ENCODE data around the gene SYTL3. TPM values are rescaled to one million over a fixed set of nuclear protein-coding genes. Genes with fewer than 3 reads are reported as not detected.

SYTL3 gene
- total and polyA plus RNA-seq, 2 of the 8 experiments (the other 6 are each of a cell fraction or from before 2014, with no cell fraction given): 0.27 to 0.99 TPM

DNA sequence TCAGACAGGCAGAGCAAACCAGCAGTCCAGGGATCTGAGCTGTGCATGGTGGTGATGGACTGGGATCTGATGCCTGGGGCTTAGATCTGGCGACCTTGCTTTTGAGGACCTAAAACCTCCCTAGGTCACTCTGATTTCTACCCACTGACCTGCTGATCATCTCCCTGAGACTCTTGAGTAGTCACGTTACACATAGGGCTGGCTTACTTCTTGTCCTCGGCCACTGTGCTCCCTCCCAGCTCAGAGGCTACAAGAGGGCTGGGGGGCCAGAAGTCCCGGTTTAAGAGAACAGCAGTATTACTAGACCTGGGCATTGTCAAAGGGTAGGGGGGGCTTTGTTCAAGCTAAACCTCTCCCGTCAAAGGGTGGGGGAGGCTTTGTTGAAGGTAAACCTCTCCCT, 10.8 kb upstream of the SYTL3 start (continued):
- TF ChIP-seq SUZ12 (IDR thresholded peaks at IDR 0.05; ENCODE audit: low read length) (no peak), JUND (IDR thresholded peaks at IDR 0.05; ENCODE audit: low read length) (no peak), SIRT6 (IDR thresholded peaks at IDR 0.05; ENCODE audit: low read length) (no peak), NANOG (IDR thresholded peaks at IDR 0.05; ENCODE audit: insufficient read depth, low read depth, low read length, poor library complexity, severe bottlenecking) (no peak), CBX8 (IDR thresholded peaks at IDR 0.05; ENCODE audit: borderline replicate concordance, low read depth, low read length) (no peak), TAF1 (IDR thresholded peaks at IDR 0.05; ENCODE audit: low read depth, low read length) (no peak), HDAC6 (IDR thresholded peaks at IDR 0.05; ENCODE audit: low read depth, low read length) (no peak)
